ENCODE results near the gene C12orf75.
"Not testable (repeated sequence)": the region's sequence is repeated elsewhere in the genome, so short reads cannot be mapped to it uniquely, and the experiment has no call there.

C12orf75 gene

GRCh38 chr12:105330283-105330930 is at the start of gene C12orf75:
Gene C12orf75, plus strand, starts transcription at chr12:105330691. Its CDS starts 201 bp downstream, at chr12:105330892.
- DNase-seq, result peak; percentile 46 to 74 (median 54)

GRCh38 chr12:105280966-105281693 is 49.4 kb upstream of the C12orf75 start:
- DNase-seq, result no peak

GRCh38 chr12:105281694-105282049 is 48.8 kb upstream of the C12orf75 start:
- no peak for DNase-seq

- no peak for DNase-seq
Observed at GRCh38 chr12:105285378-105285777, 45.1 kb upstream of the C12orf75 start.

GRCh38 chr12:105287408-105287807 is 43.1 kb upstream of the C12orf75 start:
- DNase-seq, result no peak

GRCh38 chr12:105288311-105288996 is 42.0 kb upstream of the C12orf75 start:
- DNase-seq, result no peak

GRCh38 chr12:105289114-105289904 is 41.2 kb upstream of the C12orf75 start:
- peak; percentile 3 to 34 (median 32) for DNase-seq

GRCh38 chr12:105291531-105291930 is 39.0 kb upstream of the C12orf75 start:
- DNase-seq, result no peak

GRCh38 chr12:105292705-105293104 is 37.8 kb upstream of the C12orf75 start:
- no peak for DNase-seq

GRCh38 chr12:105293187-105293586 is 37.3 kb upstream of the C12orf75 start:
- DNase-seq, result no peak

- peak in 1 of 3 donors; percentile 5 for DNase-seq
Observed at GRCh38 chr12:105294161-105294560, 36.3 kb upstream of the C12orf75 start.

GRCh38 chr12:105294886-105295479 is 35.5 kb upstream of the C12orf75 start:
- DNase-seq, result no peak

- DNase-seq, result no peak
Observed at GRCh38 chr12:105296116-105297089, 34.1 kb upstream of the C12orf75 start.

- no peak for DNase-seq
Observed at GRCh38 chr12:105300883-105301282, 29.6 kb upstream of the C12orf75 start.

GRCh38 chr12:105301696-105302095 is 28.8 kb upstream of the C12orf75 start:
- DNase-seq, result no peak

- not testable (repeated sequence) for DNase-seq
Observed at GRCh38 chr12:105302986-105303385, 27.5 kb upstream of the C12orf75 start.

GRCh38 chr12:105304626-105305025 is 25.9 kb upstream of the C12orf75 start:
- not testable (repeated sequence) for DNase-seq

- DNase-seq, result not testable (repeated sequence)
Observed at GRCh38 chr12:105307601-105308314, 22.7 kb upstream of the C12orf75 start.

GRCh38 chr12:105308839-105309238 is 21.7 kb upstream of the C12orf75 start:
- not testable (repeated sequence) for DNase-seq

GRCh38 chr12:105309384-105309783 is 21.1 kb upstream of the C12orf75 start:
- not testable (repeated sequence) for DNase-seq
